Eye (tissue), 1 donor: Measurements from ENCODE around the gene LUZP2.
A peak's percentile ranks its signal among the peaks of the same experiment; 100 is the strongest.
"Not testable (repeated sequence)": the region's sequence is repeated elsewhere in the genome, so short reads cannot be mapped to it uniquely, and the experiment has no call there.

Experiments
- DNase-seq: peaks from one replicate; pipeline ENCODE4 v3.0.0-alpha.2; 2015

LUZP2 gene

GRCh38 chr11:24842308-24842707, 345.5 kb downstream of the LUZP2 start:
- DNase-seq, result no peak

- no peak for DNase-seq
These were observed 347.6 kb downstream of the LUZP2 start for GRCh38 chr11:24844406-24844805.

GRCh38 chr11:24848857-24849256, 352.0 kb downstream of the LUZP2 start:
- no peak for DNase-seq

GRCh38 chr11:24855951-24856350, 359.1 kb downstream of the LUZP2 start:
- no peak for DNase-seq

- DNase-seq, result no peak
These were observed 363.0 kb downstream of the LUZP2 start for GRCh38 chr11:24859801-24860300.

DNA sequence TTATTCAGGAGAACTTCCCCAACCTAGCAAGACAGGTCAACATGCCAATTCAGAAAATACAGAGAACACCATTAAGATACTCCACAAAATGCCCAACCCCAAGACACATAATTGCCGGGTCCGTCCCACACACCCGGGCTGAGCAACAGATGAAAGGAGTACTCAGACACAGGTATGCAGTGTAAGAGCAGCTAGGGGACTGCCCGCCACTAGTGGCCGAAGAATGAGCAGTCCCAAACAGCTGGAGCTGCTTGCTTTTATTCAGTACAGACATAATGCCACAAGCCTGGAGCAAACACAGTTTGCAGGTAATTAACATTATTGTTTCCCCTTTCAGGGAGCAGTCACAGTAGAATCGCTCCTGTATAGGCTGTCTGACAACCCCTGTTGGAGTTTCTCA, 364.6 kb downstream of the LUZP2 start:
- DNase-seq, result no peak

- DNase-seq, result no peak
These were observed 369.9 kb downstream of the LUZP2 start for GRCh38 chr11:24866743-24867142.

GRCh38 chr11:24870048-24870447, 373.2 kb downstream of the LUZP2 start:
- no peak for DNase-seq

GRCh38 chr11:24872186-24872585, 375.3 kb downstream of the LUZP2 start:
- peak; percentile 10 for DNase-seq

GRCh38 chr11:24872651-24873311, 375.9 kb downstream of the LUZP2 start:
- DNase-seq, result peak; percentile 41

GRCh38 chr11:24880962-24881361, 384.1 kb downstream of the LUZP2 start:
- DNase-seq, result no peak

- peak; percentile 11 for DNase-seq
These were observed 388.8 kb downstream of the LUZP2 start for GRCh38 chr11:24885580-24886173.

DNA sequence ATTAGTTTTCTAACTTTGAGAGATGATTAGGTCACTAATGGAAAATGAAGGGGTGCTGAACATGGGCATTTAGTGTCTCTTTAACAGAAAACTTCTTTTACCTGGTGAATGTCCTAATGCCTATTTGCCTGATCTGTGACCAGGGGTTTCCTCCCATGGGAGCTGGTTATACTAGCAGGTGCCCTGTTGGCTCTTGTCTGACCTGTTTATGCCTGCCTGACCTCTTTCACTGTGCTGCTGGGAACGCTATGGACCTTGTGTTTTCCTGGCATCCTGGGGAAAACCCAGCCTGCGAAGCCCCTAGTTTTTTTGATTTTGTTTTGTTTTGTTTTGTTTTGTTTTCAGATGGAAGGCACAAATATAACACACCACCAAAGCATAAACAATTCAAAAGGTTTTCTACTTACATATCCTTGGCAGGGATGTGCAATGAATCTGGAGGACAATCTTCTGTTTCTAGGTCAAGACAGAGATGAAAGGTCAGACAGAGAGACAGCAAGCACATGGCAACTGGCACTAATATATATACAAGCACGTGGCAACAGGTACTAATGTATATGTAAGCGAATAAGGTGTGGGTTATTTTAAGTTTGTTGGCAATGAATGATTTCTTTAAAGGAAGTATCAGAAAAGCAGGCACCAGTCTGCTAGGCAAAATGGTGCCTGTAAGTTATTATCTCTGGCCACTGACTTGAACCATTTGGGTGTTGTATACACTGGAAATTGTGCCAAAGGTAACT, 390.2 kb downstream of the LUZP2 start:
- DNase-seq, result no peak

GRCh38 chr11:24890426-24890825, 393.6 kb downstream of the LUZP2 start:
- DNase-seq, result no peak

GRCh38 chr11:24891845-24892492, 395.1 kb downstream of the LUZP2 start:
- DNase-seq, result not testable (repeated sequence)

DNA sequence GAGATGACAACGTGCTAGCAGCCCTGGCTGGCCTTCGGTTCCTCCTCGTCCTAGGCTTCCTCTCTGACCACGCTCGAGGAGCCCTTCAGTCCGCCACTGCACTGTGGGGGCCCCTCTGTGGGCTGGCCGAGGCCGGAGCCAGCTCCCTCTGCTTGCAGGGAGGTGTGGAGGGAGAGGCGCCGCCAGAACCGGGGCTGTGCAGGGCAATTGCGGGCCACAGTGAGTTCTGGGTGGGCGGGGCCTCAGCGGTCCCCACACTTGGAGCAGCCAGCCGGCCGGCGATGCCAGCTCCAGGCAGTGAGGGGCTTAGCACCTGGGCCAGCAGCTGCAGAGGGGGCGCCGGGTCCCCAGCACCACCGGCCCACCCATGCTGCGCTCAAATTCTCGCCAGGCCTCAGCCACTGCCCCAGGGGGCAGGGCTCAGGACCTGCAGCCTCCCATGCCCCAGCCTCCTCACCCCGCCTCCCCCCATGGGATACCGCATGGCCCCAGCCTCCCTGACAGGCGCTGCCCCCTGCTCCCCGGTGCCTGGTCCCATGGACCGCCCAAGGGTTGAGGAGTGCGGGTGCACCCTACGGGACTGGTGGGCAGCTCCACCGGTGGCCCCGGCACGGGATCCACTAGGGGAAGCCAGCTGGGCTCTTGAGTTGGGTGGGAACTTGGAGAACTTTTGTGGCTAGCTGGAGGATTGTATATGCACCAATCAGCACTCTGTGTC, 399.4 kb downstream of the LUZP2 start:
- no peak for DNase-seq

DNA sequence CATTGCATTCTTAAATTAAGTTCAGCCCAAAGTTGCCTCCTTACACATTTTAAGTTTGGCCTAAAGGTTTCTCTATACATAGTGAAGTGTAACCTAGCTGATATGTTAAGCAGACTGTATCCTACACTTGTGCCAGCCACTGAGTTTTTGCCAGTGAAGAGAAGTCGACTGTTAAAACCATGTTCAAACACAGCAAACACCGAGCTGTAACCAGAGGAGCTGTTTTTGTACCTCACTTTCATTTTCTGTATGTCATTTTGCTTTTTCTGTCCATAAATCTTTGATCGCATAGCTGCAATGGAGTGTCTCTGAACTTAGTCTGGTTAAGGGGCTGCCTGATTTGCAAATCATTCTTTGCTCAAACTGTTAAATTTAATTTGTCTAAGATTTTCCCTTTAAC, 403.7 kb downstream of the LUZP2 start:
- no peak for DNase-seq

DNA sequence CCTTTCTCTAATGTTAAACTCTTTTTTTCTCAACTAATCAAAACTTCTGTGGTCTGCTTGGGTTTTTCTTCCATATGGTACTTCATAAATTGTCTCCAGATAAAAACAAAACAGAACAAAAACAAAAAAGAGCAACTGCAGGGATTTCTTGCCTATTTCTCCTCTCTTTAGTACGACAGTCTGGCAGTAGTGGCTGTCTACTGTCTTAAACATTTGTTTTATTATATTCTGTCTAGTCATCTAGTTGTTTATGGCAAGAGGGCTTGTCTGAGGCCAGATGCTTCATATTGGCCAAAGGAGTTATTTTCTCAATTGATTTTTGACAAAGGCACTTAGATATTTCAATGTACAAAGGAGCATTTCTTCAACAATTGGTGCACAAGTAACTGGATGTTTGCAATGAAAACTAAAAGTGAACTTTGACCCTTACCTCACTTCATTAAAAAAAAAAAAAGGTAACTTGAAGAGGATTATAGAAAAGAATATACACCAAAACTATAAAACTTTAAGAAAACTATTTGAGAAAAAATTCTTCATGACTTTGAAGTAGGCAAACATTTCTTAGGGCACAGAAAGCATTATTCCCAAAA, 404.2 kb downstream of the LUZP2 start:
- no peak for DNase-seq

DNA sequence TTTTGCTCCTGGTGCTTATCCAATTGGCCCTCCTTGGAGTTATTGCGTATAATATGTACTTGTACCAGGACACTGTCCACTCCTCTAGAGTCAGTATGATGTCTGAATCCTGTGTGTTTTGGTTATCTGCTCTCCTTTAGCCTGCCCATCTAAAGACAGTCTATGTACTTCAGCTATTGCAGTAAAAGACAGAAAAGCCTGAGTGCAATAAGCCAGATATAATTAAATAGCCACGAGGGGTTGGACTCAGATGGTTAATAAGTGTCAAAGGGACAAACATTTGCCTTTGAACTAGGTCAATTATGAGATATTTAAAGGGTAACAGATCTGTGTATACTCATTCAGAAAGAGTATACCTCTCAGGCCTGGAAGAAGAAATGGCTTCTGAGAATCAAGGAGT, 406.7 kb downstream of the LUZP2 start:
- no peak for DNase-seq

- DNase-seq, result no peak
These were observed 428.2 kb downstream of the LUZP2 start for GRCh38 chr11:24925091-24925490.

GRCh38 chr11:24932110-24933000, 435.5 kb downstream of the LUZP2 start:
- DNase-seq, result no peak
